Neutrophil (primary cell): ENCODE data around the gene CLDN12.

Source experiments
- H3K27ac ChIP-seq: fragments of 200-600 bp; sonication (generic); 2 replicates; pipeline ENCODE4 v1.5.1; 2016; ENCODE audit warnings: mild to moderate bottlenecking, moderate library complexity
- H3K27me3 ChIP-seq: fragments of 200-600 bp; sonication (generic); 2 replicates; pipeline ENCODE4 v1.6.0; 2016; ENCODE audit warnings: mild to moderate bottlenecking
- H3K36me3 ChIP-seq: fragments of 200-600 bp; sonication (generic); 2 replicates; pipeline ENCODE4 v1.5.1; 2017
- H3K4me1 ChIP-seq, 2 experiments: fragments of 200-600 bp in 1 of 2; sonication (generic) in 1 of 2; 1 replicate in 1 of 2; 2 replicates in 1 of 2; pipeline versions ENCODE4 v1.5.1 to v1.6.1; 2013 to 2016; ENCODE audit warnings: low read depth in 1 of 2, low read length in 1 of 2, mild to moderate bottlenecking in 1 of 2, moderate library complexity in 1 of 2; ENCODE audit not compliant: control insufficient read depth in 1 of 2, insufficient read depth in 1 of 2
- H3K4me3 ChIP-seq, 2 experiments: fragments of 200-600 bp in 1 of 2; sonication (generic) in 1 of 2; 1 replicate in 1 of 2; 2 replicates in 1 of 2; pipeline ENCODE4 v1.5.1; 2013 to 2016; ENCODE audit warnings: low read depth in 1 of 2, low read length in 1 of 2, mild to moderate bottlenecking in 1 of 2, moderate library complexity in 1 of 2
- H3K9me3 ChIP-seq: fragments of 200-600 bp; sonication (generic); 2 replicates; pipeline ENCODE4 v1.5.1; 2016
- CTCF ChIP-seq: fragments of 200-600 bp; sonication (generic); IDR thresholded peaks from 2 replicates; pipeline ENCODE4 v1.5.1; 2016; ENCODE audit warnings: antibody characterized with exemption

CLDN12 gene

GRCh38 chr7:90421651-90422050 lies 18.4 kb downstream of the CLDN12 start:
- TF ChIP-seq CTCF: no peak
- H3K4me3 ChIP-seq: no peak overlapping the region
- no peak overlapping the region for H3K27ac ChIP-seq
- H3K4me1 ChIP-seq: no peaks in the 10 kb centered on the region
- H3K36me3 ChIP-seq: no peaks in the 10 kb centered on the region
- no peaks in the 10 kb centered on the region for H3K9me3 ChIP-seq
- no peaks in the 10 kb centered on the region for H3K27me3 ChIP-seq

DNA sequence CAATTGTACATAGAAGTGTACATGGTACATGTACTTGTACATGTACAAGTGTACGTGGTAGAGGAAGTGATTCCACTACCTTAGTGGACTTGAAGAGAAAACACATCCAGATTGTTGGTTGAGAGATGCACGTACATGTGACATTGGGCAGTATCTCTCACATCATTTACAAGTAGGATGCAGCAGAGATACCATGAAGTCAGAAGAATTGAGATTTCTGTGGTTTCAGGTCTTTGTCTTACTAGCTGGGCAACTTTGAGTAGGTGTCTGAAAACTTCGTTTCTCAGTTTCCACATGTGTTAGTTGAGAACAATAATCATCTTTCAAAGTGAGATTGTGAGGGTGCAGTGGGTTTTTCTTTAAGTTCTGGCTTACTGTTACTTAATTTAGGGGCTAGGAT lies 21.5 kb downstream of the CLDN12 start:
- Histone ChIP-seq H3K4me1 (no peaks in the 10 kb centered on the region), H3K36me3 (no peaks in the 10 kb centered on the region), H3K27ac (no peak overlapping the region), H3K9me3 (no peaks in the 10 kb centered on the region), H3K27me3 (no peaks in the 10 kb centered on the region), H3K4me3 (no peak overlapping the region)
- TF ChIP-seq CTCF: no peak

- Histone ChIP-seq H3K36me3 (no peaks in the 10 kb centered on the region), H3K9me3 (no peaks in the 10 kb centered on the region), H3K4me1 (no peaks in the 10 kb centered on the region), H3K4me3 (no peak overlapping the region), H3K27ac (no peak overlapping the region), H3K27me3 (no peaks in the 10 kb centered on the region)
- no peak for TF ChIP-seq CTCF
These were observed 22.1 kb downstream of the CLDN12 start for GRCh38 chr7:90425376-90425775.

GRCh38 chr7:90430614-90431460 lies 27.6 kb downstream of the CLDN12 start:
- Histone ChIP-seq H3K27ac (no peak overlapping the region), H3K27me3 (no peaks in the 10 kb centered on the region), H3K4me1 (no peaks in the 10 kb centered on the region), H3K9me3 (no peaks in the 10 kb centered on the region), H3K4me3 (no peak overlapping the region), H3K36me3 (no peaks in the 10 kb centered on the region)
- TF ChIP-seq CTCF: no peak

DNA sequence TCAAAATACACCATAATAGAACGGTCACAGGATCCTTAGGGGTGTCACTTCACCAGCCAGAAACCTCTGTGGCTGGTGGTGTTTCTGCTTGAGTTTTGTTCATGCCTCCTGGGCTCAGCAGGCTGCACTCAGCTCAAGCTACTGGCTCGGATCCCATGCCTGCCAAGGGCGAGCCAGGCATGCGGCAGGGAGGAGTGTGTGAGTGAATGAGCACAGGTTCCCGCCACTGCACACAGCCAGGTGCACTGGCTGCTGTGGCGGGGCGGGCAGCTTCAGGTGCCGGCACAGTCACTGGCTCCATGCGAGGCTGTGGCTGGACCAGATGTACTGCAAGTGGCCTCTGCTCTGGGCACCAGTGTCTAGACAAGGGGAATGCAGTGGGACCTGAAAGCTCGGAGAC lies 29.5 kb downstream of the CLDN12 start:
- TF ChIP-seq CTCF: no peak
- no peaks in the 10 kb centered on the region for H3K9me3 ChIP-seq
- peaks cover 5% of the 10 kb centered on the region for H3K27me3 ChIP-seq
- no peak overlapping the region for H3K27ac ChIP-seq
- H3K4me1 ChIP-seq: no peaks in the 10 kb centered on the region
- H3K36me3 ChIP-seq: no peaks in the 10 kb centered on the region
- H3K4me3 ChIP-seq: no peak overlapping the region
